ENCODE data around the gene ZNF391. TPM values are rescaled to one million over a fixed set of nuclear protein-coding genes. Genes with fewer than 3 reads are reported as not detected.

ZNF391 gene
- total RNA-seq, 4 donors from 2014 or later = 0.53 to 1.3 (median 0.97) TPM

GRCh38 chr6:27406085-27406484 is 17.5 kb downstream of the ZNF391 start:
- DNase-seq = no peak
- no peaks in the 10 kb centered on the region for H3K27me3 ChIP-seq
- WGBS, 2 donors = 73 to 77% methylated on average over 2 to 3 of the region's 3 CpGs
- peaks cover 0 to 15% (median 14%) of the 10 kb centered on the region in 3 donors for H3K9me3 ChIP-seq
- intact Hi-C loops (cut with DNase I) = no loop called here
- H3K4me1 ChIP-seq = no peaks in the 10 kb centered on the region
- H3K27ac ChIP-seq = no peak overlapping the region
- H3K36me3 ChIP-seq = peaks cover 0 to 7% (median 0%) of the 10 kb centered on the region in 3 donors
- TF ChIP-seq CTCF (IDR thresholded peaks at IDR 0.05) (no peak), POLR2A (IDR thresholded peaks at IDR 0.05) (no peak)
- no peak overlapping the region for H3K4me3 ChIP-seq

GRCh38 chr6:27407153-27407814 is 18.7 kb downstream of the ZNF391 start:
- peaks cover 0 to 6% (median 3%) of the 10 kb centered on the region in 3 donors for H3K9me3 ChIP-seq
- 44 to 69% methylated on average over 5 to 8 of the region's 8 CpGs for WGBS, 2 donors
- DNase-seq = no peak
- TF ChIP-seq CTCF (IDR thresholded peaks at IDR 0.05) (no peak), POLR2A (IDR thresholded peaks at IDR 0.05) (no peak)
- H3K4me3 ChIP-seq = no peak overlapping the region
- intact Hi-C loops (cut with DNase I) = no loop called here
- H3K36me3 ChIP-seq = no peaks in the 10 kb centered on the region
- no peak overlapping the region for H3K27ac ChIP-seq
- H3K4me1 ChIP-seq = no peaks in the 10 kb centered on the region
- no peaks in the 10 kb centered on the region for H3K27me3 ChIP-seq

GRCh38 chr6:27414300-27414699 is 25.7 kb downstream of the ZNF391 start:
- intact Hi-C loops (cut with DNase I) = no loop called here
- Histone ChIP-seq H3K27me3 (no peaks in the 10 kb centered on the region), H3K4me1 (no peaks in the 10 kb centered on the region), H3K27ac (no peak overlapping the region), H3K4me3 (no peak overlapping the region), H3K9me3 (no peaks in the 10 kb centered on the region), H3K36me3 (no peaks in the 10 kb centered on the region)
- TF ChIP-seq CTCF (IDR thresholded peaks at IDR 0.05) (no peak), POLR2A (IDR thresholded peaks at IDR 0.05) (no peak)
- 82 to 84% methylated on average over 4 of the region's 4 CpGs for WGBS, 2 donors
- DNase-seq = no peak

- Histone ChIP-seq H3K9me3 (no peaks in the 10 kb centered on the region), H3K36me3 (no peaks in the 10 kb centered on the region), H3K27me3 (no peaks in the 10 kb centered on the region), H3K27ac (no peak overlapping the region), H3K4me1 (no peaks in the 10 kb centered on the region), H3K4me3 (no peak overlapping the region)
- TF ChIP-seq CTCF (IDR thresholded peaks at IDR 0.05) (no peak), POLR2A (IDR thresholded peaks at IDR 0.05) (no peak)
- DNase-seq = no peak
- 74 to 100% methylated on average over 1 of the region's 1 CpG for WGBS, 2 donors
- intact Hi-C loops (cut with DNase I) = no loop called here
Measured at GRCh38 chr6:27414996-27415395, 26.4 kb downstream of the ZNF391 start.

GRCh38 chr6:27415898-27416297 is 27.3 kb downstream of the ZNF391 start:
- no peak overlapping the region for H3K27ac ChIP-seq
- H3K4me3 ChIP-seq = no peak overlapping the region
- no peaks in the 10 kb centered on the region for H3K27me3 ChIP-seq
- no peak for TF ChIP-seq POLR2A (IDR thresholded peaks at IDR 0.05)
- no peak for TF ChIP-seq CTCF (IDR thresholded peaks at IDR 0.05)
- WGBS, 2 donors = 68 to 79% methylated on average over 2 of the region's 2 CpGs
- H3K4me1 ChIP-seq = no peaks in the 10 kb centered on the region
- no peak for DNase-seq
- H3K36me3 ChIP-seq = no peaks in the 10 kb centered on the region
- intact Hi-C loops (cut with DNase I) = no loop called here
- H3K9me3 ChIP-seq = no peaks in the 10 kb centered on the region

All from esophagus squamous epithelium (tissue), 5 donors.